GM12878 (cell line): ENCODE measurements around the gene NCKAP5L. TPM values are rescaled to one million over a fixed set of nuclear protein-coding genes. Genes with fewer than 3 reads are reported as not detected.

Source experiments
- ATAC-seq: fragments of 200-7000 bp; cut with Tn5 transposase; 3 replicates; pipeline ENCODE4 v1.9.1; 2020; ENCODE audit warnings: mild to moderate bottlenecking, moderate library complexity
- BruUV-seq: library from RNA; stranded (reverse); fragments of 400-500 nt; replicated peaks from 2 replicates; lab custom pipeline; 2021; lab: Mats Ljungman, UMichigan
- CTCF ChIA-PET: fragments of 300-600 bp; sonication (Branson Sonifier 250); formaldehyde crosslinking; extraction: SDS; loops from one replicate; lab custom pipeline; 2021; ENCODE audit warnings: inconsistent platforms; lab: Yijun Ruan, JAX
- POLR2A ChIA-PET: fragments of 350-600 bp; formaldehyde crosslinking; extraction: SDS; loops from one replicate; lab custom pipeline; 2021; ENCODE audit warnings: inconsistent platforms; lab: Charles Lee
- RAD21 ChIA-PET: fragments of 300-600 bp; sonication (Branson Sonifier 250); formaldehyde crosslinking; loops from one replicate; lab custom pipeline; 2023; ENCODE audit warnings: antibody characterized with exemption; ENCODE audit not compliant: unreplicated experiment; lab: Charles Lee
- SMC1A ChIA-PET: fragments of 300-600 bp; sonication (Branson Sonifier 250); formaldehyde crosslinking; loops from one replicate; lab custom pipeline; 2023; ENCODE audit not compliant: unreplicated experiment, uncharacterized antibody; lab: Charles Lee
- DNase-seq: peaks from one replicate; pipeline ENCODE4 v3.0.0-alpha.2; 2011; ENCODE audit warnings: low read depth, low spot score
- FAIRE-seq: peaks from 3 replicates; lab custom pipeline; 2011; peaks lifted over from hg19 to GRCh38; lab: Jason Lieb, UNC
- H2AFZ ChIP-seq: 2 replicates; pipeline ENCODE4 v1.6.0; 2011; ENCODE audit warnings: low read depth, low read length, control low read depth; ENCODE audit not compliant: control insufficient read depth
- H3K27ac ChIP-seq: 2 replicates; pipeline ENCODE4 v1.5.1; 2011; ENCODE audit warnings: control low read depth; ENCODE audit not compliant: control insufficient read depth, insufficient read depth
- H3K27me3 ChIP-seq, 2 experiments: replicated peaks in 1 of 2; 2 replicates each; pipeline versions ENCODE4 v1.6.0 to v1.6.1; 2011; ENCODE audit warnings: low read length in 1 of 2; ENCODE audit not compliant: control insufficient read depth in 2 of 2, insufficient read depth in 2 of 2
- H3K36me3 ChIP-seq, 2 experiments: 2 replicates each; pipeline ENCODE4 v1.5.1; 2011; ENCODE audit warnings: low read length in 1 of 2; ENCODE audit not compliant: control insufficient read depth in 2 of 2, insufficient read depth in 2 of 2
- H3K4me1 ChIP-seq: 2 replicates; pipeline ENCODE4 v1.6.1; 2011; ENCODE audit warnings: mild to moderate bottlenecking, low read length, moderate library complexity, mixed read lengths; ENCODE audit not compliant: control insufficient read depth, insufficient read depth
- H3K4me2 ChIP-seq: 2 replicates; pipeline ENCODE4 v1.6.0; 2011; ENCODE audit warnings: control low read depth; ENCODE audit not compliant: control insufficient read depth, insufficient read depth
- H3K4me3 ChIP-seq: fragments of 200-600 bp; sonication (generic); 2 replicates; pipeline ENCODE4 v1.5.1; 2016
- H3K79me2 ChIP-seq: 2 replicates; pipeline ENCODE4 v1.6.0; 2011; ENCODE audit warnings: low read length; ENCODE audit not compliant: control insufficient read depth, insufficient read depth
- H3K9ac ChIP-seq: 2 replicates; pipeline ENCODE4 v1.8.0; 2011; ENCODE audit warnings: low read length, control low read depth, mixed read lengths; ENCODE audit not compliant: control insufficient read depth, insufficient read depth
- H3K9me3 ChIP-seq: replicated peaks from 3 replicates; pipeline ENCODE4 v1.5.1; 2011; ENCODE audit warnings: mild to moderate bottlenecking, low read length; ENCODE audit not compliant: control insufficient read depth, insufficient read depth
- H4K20me1 ChIP-seq: 2 replicates; pipeline ENCODE4 v1.6.0; 2011; ENCODE audit not compliant: control insufficient read depth, insufficient read depth
- BACH1 ChIP-seq: fragments of 450-650 bp; IDR thresholded peaks from 2 replicates; pipeline ENCODE4 v1.6.1; 2017; ENCODE audit warnings: mild to moderate bottlenecking, borderline replicate concordance
- CTCF ChIP-seq, 3 experiments: IDR thresholded peaks in 2 of 3; conservative IDR thresholded peaks in 1 of 3; 2 replicates each; pipeline ENCODE4 v1.5.1; 2011; ENCODE audit warnings: low read depth in 3 of 3, low read length in 3 of 3, mild to moderate bottlenecking in 3 of 3, control low read depth in 2 of 3, moderate library complexity in 2 of 3, inconsistent platforms in 1 of 3, mixed read lengths in 1 of 3; ENCODE audit not compliant: control insufficient read depth in 2 of 3, insufficient read depth in 1 of 3; ENCODE audit errors: extremely low read depth in 1 of 3
- IRF4 ChIP-seq: IDR thresholded peaks from 2 replicates; pipeline ENCODE4 v1.6.1; 2011; ENCODE audit warnings: low read depth, low read length
- POU2F2 ChIP-seq: IDR thresholded peaks from 3 replicates; pipeline ENCODE4 v1.6.1; 2011; ENCODE audit warnings: low read depth, mild to moderate bottlenecking, low read length, borderline replicate concordance
- PRDM15 ChIP-seq: fragments of 450-650 bp; formaldehyde crosslinking; IDR thresholded peaks from 2 replicates; pipeline ENCODE4 v1.4.0; 2020; ENCODE audit warnings: mild to moderate bottlenecking, moderate library complexity
- RAD21 ChIP-seq: IDR thresholded peaks from 2 replicates; pipeline ENCODE4 v1.6.1; 2011; ENCODE audit warnings: mild to moderate bottlenecking, low read depth, low read length, moderate library complexity; ENCODE audit not compliant: insufficient read depth
- RB1 ChIP-seq: fragments of 450-650 bp; formaldehyde crosslinking; IDR thresholded peaks from 2 replicates; pipeline ENCODE4 v1.6.1; 2017; ENCODE audit warnings: mild to moderate bottlenecking, borderline replicate concordance
- RFX5 ChIP-seq: IDR thresholded peaks from 2 replicates; pipeline ENCODE4 v1.6.1; 2011; ENCODE audit warnings: low read depth, low read length, improper control_type of control experiment
- RUNX3 ChIP-seq: IDR thresholded peaks from 2 replicates; pipeline ENCODE4 v1.6.1; 2012; ENCODE audit warnings: low read length, inconsistent platforms
- SMC3 ChIP-seq: IDR thresholded peaks from 2 replicates; pipeline ENCODE4 v1.6.1; 2011; ENCODE audit warnings: low read length, improper control_type of control experiment, borderline replicate concordance
- SUZ12 ChIP-seq: fragments of 200-600 bp; sonication (generic); IDR thresholded peaks from one replicate; pipeline ENCODE4 v1.6.1; 2018; ENCODE audit warnings: antibody characterized with exemption, mild to moderate bottlenecking; ENCODE audit not compliant: unreplicated experiment
- YY1 ChIP-seq: IDR thresholded peaks from 2 replicates; pipeline ENCODE4 v1.6.1; 2011; ENCODE audit warnings: low read depth, mild to moderate bottlenecking, low read length
- WGBS: methylation state at CpG from one replicate; pipeline ENCODE4 v1.1.6; 2016; ENCODE audit warnings: low lambda C conversion rate; ENCODE audit not compliant: insufficient replicate concordance, insufficient coverage; ENCODE audit errors: missing lambda C conversion rate; 5-methylcytosine and 5-hydroxymethylcytosine counted together
- in situ Hi-C: fragments of 300-500 bp; cut with MboI; formaldehyde crosslinking; loops from 9 replicates; pipeline ENCODE4 v1.14.3; 2018; ENCODE audit warnings: mixed read lengths
- intact Hi-C: fragments of 100-400 bp; cut with micrococcal nuclease; formaldehyde crosslinking; loops from one replicate; pipeline ENCODE4 v1.14.2; 2022; ENCODE audit not compliant: unreplicated experiment
- polyA plus RNA-seq, 11 experiments: library from polyadenylated mRNA; depleted of rRNA in 4 of 11; unstranded in 6 of 11; stranded (reverse) in 5 of 11; fragments of >200 nt; fragmentation: Nextera tagmentation in 4 of 11; fragmentation: Illumina TruSeq in 1 of 11; extraction: Ambion mirVana in 4 of 11; extraction: Trizol in 1 of 11; gene quantifications; 1 replicate in 1 of 11; 2 replicates in 10 of 11; pipeline versions ENCODE4 v1.2.1 to v1.2.3, GENCODE V29; 2011 to 2016; ENCODE audit warnings: inconsistent platforms in 2 of 11, missing spikeins in 2 of 11, low read depth in 1 of 11
- total RNA-seq, 4 experiments: library from RNA; depleted of rRNA in 3 of 4; stranded (reverse); fragments of >200 nt in 3 of 4; fragmentation: Illumina TruSeq in 1 of 4; extraction: Trizol in 1 of 4; gene quantifications; 2 replicates each; pipeline versions ENCODE4 v1.2.1 to v1.2.3, GENCODE V29; 2013 to 2021

The NCKAP5L gene
- total and polyA plus RNA-seq, 10 of the 15 experiments (the other 5 are each of a cell fraction or from before 2014, with no cell fraction given): 0.03 to 15.8 (median 4.4) TPM

DNA sequence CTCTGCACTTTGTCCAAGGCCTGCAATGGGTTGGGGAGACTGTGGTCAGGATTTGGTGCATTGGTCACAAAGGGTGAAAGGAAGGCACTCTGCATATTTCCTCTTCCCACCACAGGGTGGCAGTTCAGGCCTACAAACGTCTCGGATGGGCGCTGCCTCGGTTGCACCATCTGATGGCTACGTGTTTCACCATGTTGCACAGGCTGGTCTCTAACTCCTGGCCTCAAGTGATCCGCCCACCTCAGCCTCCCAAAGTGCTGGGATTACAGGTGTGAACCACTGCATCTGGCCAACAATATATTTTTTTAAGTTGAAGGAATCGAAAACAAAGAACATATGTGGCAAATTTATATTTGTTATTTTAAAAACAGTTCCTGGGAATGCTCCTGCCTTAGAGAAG, 51.8 kb downstream of the NCKAP5L start:
- Histone ChIP-seq H3K4me2 (0 out of 2 replicates have a peak overlapping the region, but pooled peaks have one; percentile 42), H3K9ac (no peak overlapping the region), H3K27me3 (no peaks in the 10 kb centered on the region), H3K4me3 (no peak overlapping the region), H2AFZ (peak overlapping the region; percentile 46), H4K20me1 (no peaks in the 10 kb centered on the region), H3K27ac (no peak overlapping the region), H3K9me3 (peaks cover 2% of the 10 kb centered on the region; the same call in 1 of the 3 replicates), H3K4me1 (peaks cover 6% of the 10 kb centered on the region), H3K79me2 (no peaks in the 10 kb centered on the region), H3K36me3 (no peaks in the 10 kb centered on the region)
- in situ Hi-C loops (loop anchor here (5.0 kb wide), 1 partner anchor 61 kb away; no protein-coding TSS in a partner anchor), intact Hi-C loops (loop anchor here (1.0 to 5.0 kb wide), 4 partner anchors 35 to 191 kb away; partner anchors contain the start of gene TMBIM6)
- DNase-seq: no peak
- ChIA-PET SMC1A (interaction anchor here (1.2 to 2.0 kb wide), 3 partner anchors 14 to 67 kb away, joined by 3 to 7 read pairs (median 5); partner anchors contain the start of gene BCDIN3D), RAD21 (interaction anchor here (1.0 to 3.1 kb wide), 3 partner anchors 35 to 191 kb away, joined by 3 to 49 read pairs (median 31); partner anchors contain the start of genes BCDIN3D and TMBIM6), CTCF (interaction anchor here (1.1 to 3.1 kb wide), 10 partner anchors 12 to 90 kb away, joined by 5 to 122 read pairs (median 16); partner anchors contain the start of genes BCDIN3D, NCKAP5L and TMBIM6), POLR2A (interaction anchor here (0.5 kb wide), 1 partner anchor 225 kb away, joined by 5 read pairs; no protein-coding TSS in a partner anchor)
- BruUV-seq: no TSS peak
- ATAC-seq: peak; percentile 95
- TF ChIP-seq YY1: peak; percentile 76
- TF ChIP-seq SMC3: peak; percentile 91
- 0 out of 2 replicates have a peak, but pooled peaks have one; percentile 6 for TF ChIP-seq RB1
- TF ChIP-seq PRDM15: no peak
- peak; percentile 43; the same call in 1 of the 2 replicates for TF ChIP-seq IRF4
- no peak for TF ChIP-seq BACH1
- TF ChIP-seq RFX5: no peak
- peak; percentile 90 for TF ChIP-seq RAD21
- no peak for TF ChIP-seq SUZ12
- TF ChIP-seq RUNX3: peak; percentile 40
- TF ChIP-seq POU2F2: peak; percentile 94
- peak; percentile 79 to 80 (median 79) for TF ChIP-seq CTCF (IDR thresholded peaks at IDR 0.05 in 2 of 3, conservative IDR thresholded peaks at IDR 0.05 in 1 of 3; ENCODE audit: control insufficient read depth in 2 of 3, extremely low read depth in 1 of 3, insufficient read depth in 1 of 3, low read depth in 3 of 3, low read length in 3 of 3)
- 14% methylated on average over 7 of the region's 7 CpGs for WGBS
- FAIRE-seq: peak; percentile 93
